ENCODE data around the gene MASP2.
"Not testable (repeated sequence)": the region's sequence is repeated elsewhere in the genome, so short reads cannot be mapped to it uniquely, and the experiment has no call there.

The MASP2 gene

GRCh38 chr1:10990828-10991227, 56.2 kb downstream of the MASP2 start:
- DNase-seq (ENCODE audit: low read depth in 2 of 3, low spot score in 2 of 3): no peak

GRCh38 chr1:10989920-10990516, 57.0 kb downstream of the MASP2 start:
- DNase-seq (ENCODE audit: low read depth in 2 of 3, low spot score in 2 of 3): not testable (repeated sequence)

GRCh38 chr1:10989095-10989494, 57.9 kb downstream of the MASP2 start:
- DNase-seq (ENCODE audit: low read depth in 2 of 3, low spot score in 2 of 3): no peak

- no peak for DNase-seq (ENCODE audit: low read depth in 2 of 3, low spot score in 2 of 3)
Observed at GRCh38 chr1:10987840-10988417, 59.1 kb downstream of the MASP2 start.

GRCh38 chr1:10986525-10986890, 60.5 kb downstream of the MASP2 start:
- no peak for DNase-seq (ENCODE audit: low read depth in 2 of 3, low spot score in 2 of 3)

GRCh38 chr1:10980841-10981727, 66.0 kb downstream of the MASP2 start:
- no peak for DNase-seq (ENCODE audit: low read depth in 2 of 3, low spot score in 2 of 3)

- no peak for DNase-seq (ENCODE audit: low read depth in 2 of 3, low spot score in 2 of 3)
Observed at GRCh38 chr1:10980094-10980577, 66.9 kb downstream of the MASP2 start.

GRCh38 chr1:10979483-10979920, 67.5 kb downstream of the MASP2 start:
- DNase-seq (ENCODE audit: low read depth in 2 of 3, low spot score in 2 of 3): no peak

- no peak for DNase-seq (ENCODE audit: low read depth in 2 of 3, low spot score in 2 of 3)
Observed at GRCh38 chr1:10978719-10979118, 68.3 kb downstream of the MASP2 start.

Data from activated CD8-positive, alpha-beta memory T cell treated with anti-CD3 and anti-CD28 coated beads for 48 hours (primary cell).